Measurements from ENCODE around the gene PRKAR2B.

Gene PRKAR2B

DNA sequence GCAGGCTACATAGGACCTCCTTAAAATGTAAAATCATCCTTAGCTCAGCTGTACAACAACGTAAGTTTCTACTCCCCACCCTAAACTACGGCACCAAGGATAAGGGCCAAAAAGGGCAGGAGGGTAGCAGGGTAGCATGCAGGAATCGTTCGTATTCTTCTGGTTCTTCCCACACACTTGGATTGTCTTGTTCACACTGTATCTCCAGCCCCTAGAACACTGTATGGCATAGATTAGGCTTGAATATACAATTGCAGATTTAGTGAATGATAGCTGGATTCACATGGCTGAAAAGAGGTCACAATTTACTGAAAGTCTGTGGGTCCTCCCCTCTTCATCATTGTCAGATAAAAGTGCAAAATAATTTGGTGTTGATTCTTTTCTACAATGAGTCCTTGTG, 28.2 kb upstream of the PRKAR2B start:
- no peak for DNase-seq (ENCODE audit: low read depth)
- TF ChIP-seq, protein P1, sequence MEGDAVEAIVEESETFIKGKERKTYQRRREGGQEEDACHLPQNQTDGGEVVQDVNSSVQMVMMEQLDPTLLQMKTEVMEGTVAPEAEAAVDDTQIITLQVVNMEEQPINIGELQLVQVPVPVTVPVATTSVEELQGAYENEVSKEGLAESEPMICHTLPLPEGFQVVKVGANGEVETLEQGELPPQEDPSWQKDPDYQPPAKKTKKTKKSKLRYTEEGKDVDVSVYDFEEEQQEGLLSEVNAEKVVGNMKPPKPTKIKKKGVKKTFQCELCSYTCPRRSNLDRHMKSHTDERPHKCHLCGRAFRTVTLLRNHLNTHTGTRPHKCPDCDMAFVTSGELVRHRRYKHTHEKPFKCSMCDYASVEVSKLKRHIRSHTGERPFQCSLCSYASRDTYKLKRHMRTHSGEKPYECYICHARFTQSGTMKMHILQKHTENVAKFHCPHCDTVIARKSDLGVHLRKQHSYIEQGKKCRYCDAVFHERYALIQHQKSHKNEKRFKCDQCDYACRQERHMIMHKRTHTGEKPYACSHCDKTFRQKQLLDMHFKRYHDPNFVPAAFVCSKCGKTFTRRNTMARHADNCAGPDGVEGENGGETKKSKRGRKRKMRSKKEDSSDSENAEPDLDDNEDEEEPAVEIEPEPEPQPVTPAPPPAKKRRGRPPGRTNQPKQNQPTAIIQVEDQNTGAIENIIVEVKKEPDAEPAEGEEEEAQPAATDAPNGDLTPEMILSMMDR (conservative IDR thresholded peaks at IDR 0.05; ENCODE audit: control insufficient read depth, insufficient read depth, low read depth, low read length) = no peak
- H3K4me3 ChIP-seq (ENCODE audit: control insufficient read depth, low read depth, low read length) = no peak overlapping the region

DNA sequence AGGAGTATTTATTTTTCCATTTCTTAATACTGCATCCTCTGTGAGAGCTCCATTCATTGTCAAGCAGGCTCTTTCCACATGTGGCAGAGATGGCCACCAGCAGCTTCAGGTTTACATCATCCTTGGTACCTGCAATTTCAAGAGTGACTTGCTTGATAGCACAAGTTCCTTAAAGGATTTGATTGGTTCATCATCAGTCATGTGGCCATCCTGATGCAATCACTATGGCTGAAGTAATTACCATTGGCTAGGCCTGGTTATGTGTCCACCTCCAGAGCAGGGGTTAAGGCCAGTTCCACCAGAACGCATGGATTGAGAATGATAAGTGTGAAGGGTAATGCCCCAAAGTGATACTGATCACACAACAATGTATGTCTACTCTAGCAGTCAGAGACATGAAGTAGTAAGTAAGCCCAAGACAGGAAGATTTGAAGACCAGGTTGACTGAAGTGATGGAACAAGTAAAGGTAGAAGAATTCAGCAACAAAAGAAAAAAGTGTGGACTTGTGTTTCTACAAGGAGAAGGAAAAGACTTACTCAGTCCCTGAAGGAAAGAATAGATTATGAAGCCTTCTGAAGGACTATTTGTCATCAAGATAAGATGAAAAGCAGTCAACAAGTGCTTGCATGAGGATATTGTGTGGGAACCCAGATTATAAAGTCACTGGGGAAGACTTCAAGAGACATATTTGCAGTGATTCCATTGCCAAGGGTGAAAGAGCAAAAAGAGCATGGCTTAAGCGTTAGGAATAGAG, 26.4 kb upstream of the PRKAR2B start:
- TF ChIP-seq, protein P1 (conservative IDR thresholded peaks at IDR 0.05; ENCODE audit: control insufficient read depth, insufficient read depth, low read depth, low read length) = no peak
- no peak overlapping the region for H3K4me3 ChIP-seq (ENCODE audit: control insufficient read depth, low read depth, low read length)
- DNase-seq (ENCODE audit: low read depth) = no peak

DNA sequence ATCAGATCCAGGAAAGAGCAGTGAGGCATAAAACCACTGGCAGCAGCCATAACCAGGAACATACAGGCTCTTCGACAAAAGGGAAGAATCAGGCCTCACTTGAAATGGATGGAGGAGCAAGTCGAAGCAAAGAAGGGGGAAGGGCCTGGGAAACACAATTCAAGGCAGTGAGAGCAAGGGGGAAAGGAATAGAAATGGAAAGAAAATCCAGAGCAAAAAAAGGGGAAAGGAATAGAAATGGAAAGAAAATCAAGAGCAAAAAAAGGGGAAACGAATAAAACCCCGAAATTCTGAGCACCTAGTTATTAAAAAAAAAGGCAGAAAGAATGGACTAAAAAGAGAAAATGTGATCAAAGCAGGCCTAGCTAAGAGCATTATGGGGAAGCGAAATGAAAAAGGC, 24.1 kb upstream of the PRKAR2B start:
- TF ChIP-seq, protein P1 (conservative IDR thresholded peaks at IDR 0.05; ENCODE audit: control insufficient read depth, insufficient read depth, low read depth, low read length) = no peak
- DNase-seq (ENCODE audit: low read depth) = no peak
- H3K4me3 ChIP-seq (ENCODE audit: control insufficient read depth, low read depth, low read length) = no peak overlapping the region

DNA sequence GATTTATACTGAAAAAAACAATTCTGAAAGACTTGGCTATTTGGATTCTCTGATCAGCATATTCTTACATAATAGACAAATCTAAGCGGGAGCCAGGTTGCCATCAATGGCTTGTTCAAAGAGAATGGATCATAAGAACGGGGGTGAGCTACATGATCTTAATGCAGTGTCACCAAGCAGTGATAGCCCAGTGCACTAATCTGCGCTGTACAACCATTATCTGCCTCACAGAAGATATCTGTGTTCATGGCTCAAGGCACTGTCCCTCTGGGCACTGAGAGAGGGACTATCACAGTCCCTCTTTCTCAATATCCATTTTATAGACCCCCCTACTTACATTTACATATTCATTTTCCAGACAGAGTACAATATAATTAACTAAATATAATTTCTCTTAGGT, 22.9 kb upstream of the PRKAR2B start:
- TF ChIP-seq, protein P1 (conservative IDR thresholded peaks at IDR 0.05; ENCODE audit: control insufficient read depth, insufficient read depth, low read depth, low read length) = no peak
- no peak for DNase-seq (ENCODE audit: low read depth)
- no peak overlapping the region for H3K4me3 ChIP-seq (ENCODE audit: control insufficient read depth, low read depth, low read length)

DNA sequence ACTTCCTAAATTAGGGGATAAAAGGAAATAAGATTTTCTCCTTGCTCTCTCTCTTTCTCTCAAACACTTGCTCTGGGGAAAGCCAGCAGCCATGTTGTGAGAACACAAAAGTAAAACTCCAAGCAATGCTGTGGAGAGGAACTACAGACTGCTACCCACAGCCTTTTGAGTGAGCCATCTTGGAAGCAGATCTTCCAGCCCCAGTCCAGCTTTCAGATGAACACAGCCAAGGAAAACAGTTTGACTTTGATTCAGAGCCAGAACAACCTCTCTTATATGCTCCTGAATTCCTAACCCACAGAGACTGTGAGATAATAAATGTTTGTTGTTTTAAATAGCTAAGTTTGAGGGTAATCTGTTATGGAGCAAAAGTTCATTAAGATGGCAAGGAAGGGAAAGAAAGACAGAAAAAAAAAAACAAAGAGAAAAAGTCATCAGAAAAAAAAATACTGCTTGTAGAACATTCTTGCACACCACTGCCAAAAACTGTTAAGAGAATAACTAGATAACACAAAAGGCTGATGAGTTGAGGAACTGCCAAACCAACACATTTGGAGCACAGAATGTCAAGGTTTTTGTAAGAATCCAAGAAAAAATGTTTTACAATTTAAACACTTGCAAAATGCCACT, 20.9 kb upstream of the PRKAR2B start:
- TF ChIP-seq, protein P1 (conservative IDR thresholded peaks at IDR 0.05; ENCODE audit: control insufficient read depth, insufficient read depth, low read depth, low read length) = no peak
- no peak for DNase-seq (ENCODE audit: low read depth)
- no peak overlapping the region for H3K4me3 ChIP-seq (ENCODE audit: control insufficient read depth, low read depth, low read length)

DNA sequence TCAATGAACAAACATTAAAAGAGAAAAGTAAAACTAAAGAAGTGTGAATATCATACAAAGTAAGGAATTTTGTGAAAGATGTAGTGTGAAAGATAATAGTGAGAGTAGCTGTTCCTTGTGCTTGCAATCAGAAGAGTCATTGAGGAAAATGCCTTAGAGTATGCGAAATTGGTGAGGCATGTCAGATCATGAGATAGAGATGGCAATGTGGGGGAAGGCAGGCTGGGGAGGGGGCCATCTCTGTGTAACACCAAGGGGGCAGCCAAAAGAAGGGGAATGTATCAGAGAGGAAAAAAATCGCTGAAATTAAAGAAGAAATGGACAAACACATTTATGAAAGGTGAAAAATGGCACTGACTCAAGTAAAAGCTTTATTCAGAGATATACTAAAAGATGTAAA, 19.6 kb upstream of the PRKAR2B start:
- TF ChIP-seq, protein P1 (conservative IDR thresholded peaks at IDR 0.05; ENCODE audit: control insufficient read depth, insufficient read depth, low read depth, low read length) = no peak
- DNase-seq (ENCODE audit: low read depth) = no peak

More for the DNA sequence above, 19.6 kb upstream of the PRKAR2B start:
- no peak overlapping the region for H3K4me3 ChIP-seq (ENCODE audit: control insufficient read depth, low read depth, low read length)

Data from fibroblast of mammary gland (primary cell).